Measurements from ENCODE around the gene HUNK. TPM values are rescaled to one million over a fixed set of nuclear protein-coding genes. Genes with fewer than 3 reads are reported as not detected.

HUNK gene
- total and polyA plus RNA-seq, 5 experiments from 2014 or later, result 0.05 to 0.74 (median 0.23) TPM; not detected in 2

- DNase-seq, result peak in 8 of 10 donors; percentile 7 to 78 (median 53)
- Mint-ChIP-seq H3K4me3 (peak overlapping the region in 8 of 10 donors; percentile 4 to 79 (median 40)), H3K27ac (peak overlapping the region; percentile 35 to 93 (median 83)), H3K27me3 (peaks cover 0 to 3% (median 1%) of the 10 kb centered on the region in 5 donors), H3K36me3 (peaks cover 0 to 4% (median 0%) of the 10 kb centered on the region in 3 donors), H3K4me1 (peaks cover 17 to 42% (median 28%) of the 10 kb centered on the region in 4 donors), H3K9me3 (peaks cover 0 to 9% (median 2%) of the 10 kb centered on the region in 9 donors)
- POLR2A ChIA-PET, result interaction anchor here (1.1 to 2.3 kb wide), 2 partner anchors 17 to 83 kb away, joined by 4 to 14 read pairs; no protein-coding TSS in a partner anchor
- peak; percentile 94 to 96 for ATAC-seq
These were observed 84.8 kb downstream of the HUNK start for GRCh38 chr21:31957631-31958030.

DNA sequence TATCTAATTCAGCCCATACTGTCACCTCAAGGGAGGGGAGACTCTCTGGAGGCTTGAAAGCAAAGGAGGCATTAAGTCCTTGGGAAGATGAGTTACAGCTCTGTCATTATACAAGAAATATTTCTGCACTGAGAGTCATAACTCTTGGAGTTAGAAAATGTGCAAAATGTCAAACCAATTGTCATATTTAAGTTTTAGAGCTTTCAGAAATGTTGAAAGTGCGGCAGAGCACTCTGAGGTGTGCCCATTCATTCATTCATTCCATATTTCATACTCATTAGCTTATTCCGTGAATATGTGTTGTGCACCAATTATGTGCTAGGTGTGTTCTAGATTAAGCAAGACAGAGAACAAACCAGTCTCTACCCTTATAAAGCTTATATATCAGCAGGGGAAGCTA is 87.1 kb downstream of the HUNK start:
- ATAC-seq, result no peak
- Mint-ChIP-seq H3K27ac (no peak overlapping the region), H3K27me3 (peaks cover 0 to 2% (median 0%) of the 10 kb centered on the region in 5 donors), H3K4me3 (no peak overlapping the region), H3K36me3 (peaks cover 0 to 4% (median 0%) of the 10 kb centered on the region in 3 donors), H3K9me3 (peaks cover 0 to 9% (median 2%) of the 10 kb centered on the region in 9 donors), H3K4me1 (peaks cover 16 to 42% (median 28%) of the 10 kb centered on the region in 4 donors)
- no peak for DNase-seq
- POLR2A ChIA-PET, result interaction anchor here (0.5 to 1.8 kb wide), 3 partner anchors 9 to 798 kb away, joined by 3 to 7 read pairs (median 4); no protein-coding TSS in a partner anchor

- POLR2A ChIA-PET, result interaction anchor here (0.9 kb wide), 1 partner anchor 57 kb away, joined by 3 read pairs; no protein-coding TSS in a partner anchor
- H3K4me1 Mint-ChIP-seq, result peaks cover 18 to 38% (median 25%) of the 10 kb centered on the region in 4 donors
- H3K9me3 Mint-ChIP-seq, result peaks cover 0 to 9% (median 2%) of the 10 kb centered on the region in 9 donors
- H3K27ac Mint-ChIP-seq, result no peak overlapping the region
- no peak for DNase-seq
- no peak overlapping the region for H3K4me3 Mint-ChIP-seq
- no peak for ATAC-seq
- peaks cover 0 to 2% (median under 1%) of the 10 kb centered on the region in 5 donors for H3K27me3 Mint-ChIP-seq
- H3K36me3 Mint-ChIP-seq, result peaks cover 0 to 6% (median 0%) of the 10 kb centered on the region in 3 donors
These were observed 88.2 kb downstream of the HUNK start for GRCh38 chr21:31961027-31961426.

DNA sequence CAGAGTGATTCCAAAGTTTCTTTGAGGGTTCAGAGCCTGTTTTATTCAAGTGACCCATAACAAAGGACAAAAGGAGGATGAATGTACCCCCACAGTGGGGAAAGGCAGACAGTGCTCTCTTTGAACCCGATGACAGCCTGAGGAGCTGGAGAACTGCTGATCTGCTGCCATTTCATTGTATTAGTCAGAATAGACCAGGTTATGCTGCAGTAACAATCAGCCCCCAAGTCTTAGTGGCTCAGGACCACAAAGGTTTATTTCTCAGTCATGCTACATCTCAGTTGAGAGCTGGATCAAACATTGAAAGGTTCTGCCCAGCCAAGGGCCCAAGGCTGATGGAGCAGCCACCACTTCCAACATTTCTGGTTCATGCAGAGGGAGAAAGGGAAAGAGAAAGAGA is 88.9 kb downstream of the HUNK start:
- H3K9me3 Mint-ChIP-seq, result peaks cover 0 to 6% (median 2%) of the 10 kb centered on the region in 9 donors

GRCh38 chr21:31964692-31965091 is 91.9 kb downstream of the HUNK start:
- Mint-ChIP-seq H3K27me3 (peaks cover 0 to 3% (median 1%) of the 10 kb centered on the region in 5 donors), H3K9me3 (peaks cover 0 to 8% (median 0%) of the 10 kb centered on the region in 9 donors), H3K27ac (no peak overlapping the region), H3K4me3 (no peak overlapping the region), H3K36me3 (peaks cover 0 to 6% (median 0%) of the 10 kb centered on the region in 3 donors), H3K4me1 (peaks cover 0 to 5% (median 2%) of the 10 kb centered on the region in 4 donors)
- POLR2A ChIA-PET, result interaction anchor here (2.1 kb wide), 1 partner anchor 10 kb away, joined by 8 read pairs; no protein-coding TSS in a partner anchor
- DNase-seq (no peak), ATAC-seq (no peak)

More for the DNA sequence above, 88.9 kb downstream of the HUNK start:
- H3K27me3 Mint-ChIP-seq, result peaks cover 0 to 3% (median 1%) of the 10 kb centered on the region in 5 donors
- no peak overlapping the region for H3K4me3 Mint-ChIP-seq
- peaks cover 0 to 6% (median 0%) of the 10 kb centered on the region in 3 donors for H3K36me3 Mint-ChIP-seq
- POLR2A ChIA-PET, result interaction anchor here (0.9 kb wide), 1 partner anchor 58 kb away, joined by 3 read pairs; no protein-coding TSS in a partner anchor
- H3K27ac Mint-ChIP-seq, result no peak overlapping the region
- DNase-seq (no peak), ATAC-seq (no peak)
- H3K4me1 Mint-ChIP-seq, result peaks cover 14 to 31% (median 20%) of the 10 kb centered on the region in 4 donors

GRCh38 chr21:31967334-31967733 is 94.5 kb downstream of the HUNK start:
- Mint-ChIP-seq H3K27me3 (peaks cover 0 to 3% (median 0%) of the 10 kb centered on the region in 5 donors), H3K4me1 (peaks cover 0 to 11% (median 6%) of the 10 kb centered on the region in 4 donors), H3K36me3 (peaks cover 0 to 2% (median 2%) of the 10 kb centered on the region in 3 donors), H3K9me3 (peaks cover 0 to 6% (median 2%) of the 10 kb centered on the region in 9 donors), H3K27ac (no peak overlapping the region), H3K4me3 (no peak overlapping the region)
- POLR2A ChIA-PET, result no interaction called here
- no peak for ATAC-seq
- no peak for DNase-seq

DNA sequence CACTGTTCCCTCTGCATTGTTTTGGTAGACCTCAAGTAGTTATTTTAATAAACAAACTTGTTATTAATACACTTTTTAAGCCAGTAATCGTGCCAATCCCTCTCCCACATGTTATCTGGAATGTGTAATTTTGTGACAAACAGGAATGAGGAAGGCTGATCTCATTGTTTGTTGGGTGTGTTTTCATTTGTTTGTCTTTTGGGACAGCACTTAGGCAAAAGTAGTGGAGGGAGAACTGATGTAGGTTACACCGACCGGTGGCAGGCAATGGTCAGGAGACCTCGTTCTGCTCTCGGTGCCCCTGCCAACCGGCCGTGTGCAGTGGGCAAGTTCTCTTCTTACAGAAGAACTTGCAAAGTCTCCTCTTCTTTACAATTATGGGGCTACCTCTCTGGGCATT is 99.8 kb downstream of the HUNK start:
- POLR2A ChIA-PET, result no interaction called here
- H3K4me3 Mint-ChIP-seq, result no peak overlapping the region
- H3K4me1 Mint-ChIP-seq, result peaks cover 20 to 41% (median 29%) of the 10 kb centered on the region in 4 donors
- peaks cover 0 to 27% (median 14%) of the 10 kb centered on the region in 9 donors for H3K9me3 Mint-ChIP-seq
- no peaks in the 10 kb centered on the region for H3K27me3 Mint-ChIP-seq
- H3K27ac Mint-ChIP-seq, result peak overlapping the region in 1 of 10 donors; percentile 37
- DNase-seq (no peak), ATAC-seq (no peak)
- peaks cover 0 to 7% (median 1%) of the 10 kb centered on the region in 3 donors for H3K36me3 Mint-ChIP-seq

DNA sequence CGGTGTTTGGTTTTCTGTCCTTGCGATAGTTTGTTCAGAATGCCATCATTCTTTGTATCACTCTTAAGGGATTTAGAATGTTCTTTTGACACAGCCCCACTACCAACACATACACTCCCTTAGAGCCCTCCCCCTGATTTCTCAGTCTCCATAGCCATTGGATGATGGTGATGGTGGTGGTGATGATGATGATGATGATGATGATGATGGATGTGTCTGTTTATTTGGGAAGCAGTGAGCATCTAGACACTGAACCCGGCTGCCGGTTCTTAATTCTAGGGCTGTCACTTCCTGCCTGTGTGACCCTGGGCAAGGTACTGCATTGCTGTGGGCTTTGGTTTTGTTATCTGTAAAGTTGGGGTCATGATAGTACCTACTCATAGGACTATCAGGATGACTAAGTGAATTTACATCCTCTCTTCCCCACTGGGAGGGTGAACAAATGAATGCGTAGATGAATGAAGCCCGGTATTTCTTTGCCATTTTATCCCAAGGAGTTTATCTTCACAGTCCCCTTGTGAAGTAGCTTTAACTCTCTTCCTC is 100.7 kb downstream of the HUNK start:
- H3K36me3 Mint-ChIP-seq, result peaks cover 0 to 7% (median 1%) of the 10 kb centered on the region in 3 donors

GRCh38 chr21:31974454-31974985 is 101.7 kb downstream of the HUNK start:
- DNase-seq, result peak; percentile 28 to 85 (median 56)
- peaks cover 20 to 43% (median 28%) of the 10 kb centered on the region in 4 donors for H3K4me1 Mint-ChIP-seq
- ATAC-seq, result peak; percentile 99
- POLR2A ChIA-PET, result interaction anchor here (0.7 to 2.2 kb wide), 15 partner anchors 10 to 1973 kb away, joined by 3 to 14 read pairs (median 4); partner anchors contain the start of gene HUNK
- peaks cover 0 to 7% (median 1%) of the 10 kb centered on the region in 3 donors for H3K36me3 Mint-ChIP-seq
- H3K4me3 Mint-ChIP-seq, result peak overlapping the region; percentile 50 to 76 (median 66)
- H3K9me3 Mint-ChIP-seq, result peaks cover 0 to 27% (median 14%) of the 10 kb centered on the region in 9 donors
- H3K27ac Mint-ChIP-seq, result peak overlapping the region; percentile 52 to 90 (median 86)
- no peaks in the 10 kb centered on the region for H3K27me3 Mint-ChIP-seq

More for the DNA sequence above, 100.7 kb downstream of the HUNK start:
- no peaks in the 10 kb centered on the region for H3K27me3 Mint-ChIP-seq
- ATAC-seq, result no peak
- DNase-seq, result no peak
- peak overlapping the region in 5 of 10 donors; percentile 53 to 87 (median 74) for H3K27ac Mint-ChIP-seq
- POLR2A ChIA-PET, result no interaction called here
- peaks cover 0 to 27% (median 14%) of the 10 kb centered on the region in 9 donors for H3K9me3 Mint-ChIP-seq
- peak overlapping the region in 2 of 10 donors; percentile 1 to 60 for H3K4me3 Mint-ChIP-seq
- peaks cover 20 to 43% (median 29%) of the 10 kb centered on the region in 4 donors for H3K4me1 Mint-ChIP-seq

DNA sequence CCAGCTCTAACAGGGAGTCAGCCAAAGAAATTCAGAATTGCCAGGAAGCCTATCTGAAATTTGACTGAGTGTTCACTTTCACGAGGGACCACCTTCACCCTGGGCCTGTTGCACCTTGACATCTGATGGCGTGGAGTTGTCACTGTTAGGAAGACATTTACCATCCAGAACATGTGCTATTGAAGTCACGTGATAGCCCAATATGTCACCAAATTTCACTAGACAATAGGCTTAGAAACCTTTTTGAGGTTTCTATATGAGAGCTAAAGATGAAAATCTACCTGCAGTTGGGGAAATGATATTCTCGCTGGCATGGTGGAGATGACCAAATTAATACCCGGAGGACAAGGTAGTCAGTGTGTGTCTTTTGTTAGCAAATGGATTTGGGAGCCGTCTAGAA is 102.7 kb downstream of the HUNK start:
- H3K4me1 Mint-ChIP-seq, result peaks cover 18 to 37% (median 25%) of the 10 kb centered on the region in 4 donors
- no peak for ATAC-seq
- DNase-seq, result no peak
- peak overlapping the region in 6 of 10 donors; percentile 2 to 82 (median 50) for H3K27ac Mint-ChIP-seq
- peak overlapping the region in 1 of 10 donors; percentile 1 for H3K4me3 Mint-ChIP-seq
- no peaks in the 10 kb centered on the region for H3K27me3 Mint-ChIP-seq
- H3K9me3 Mint-ChIP-seq, result peaks cover 0 to 27% (median 14%) of the 10 kb centered on the region in 9 donors
- POLR2A ChIA-PET, result interaction anchor here (0.9 to 2.2 kb wide), 2 partner anchors 24 to 36 kb away, joined by 3 to 7 read pairs; no protein-coding TSS in a partner anchor
- peaks cover 0 to 7% (median 1%) of the 10 kb centered on the region in 3 donors for H3K36me3 Mint-ChIP-seq

DNA sequence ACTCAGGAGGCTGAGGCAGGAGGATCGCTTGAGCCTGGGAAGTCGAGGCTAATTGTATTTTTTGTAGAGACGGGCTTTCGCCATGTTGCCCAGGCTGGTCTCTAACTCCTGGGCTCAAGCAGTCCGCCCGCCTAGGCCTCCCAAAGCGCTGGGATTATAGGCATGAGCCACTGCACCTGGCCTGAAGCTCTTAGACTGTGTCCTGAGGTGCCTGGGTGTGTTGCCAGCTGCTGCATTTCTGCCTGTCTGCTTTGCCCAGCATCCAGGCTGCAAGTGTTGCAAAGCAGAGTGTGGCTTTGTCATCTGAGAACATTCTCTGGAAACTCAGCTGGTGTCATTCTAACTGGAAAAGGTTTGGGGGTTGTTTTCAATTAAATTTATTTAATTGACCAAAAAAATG is 105.0 kb downstream of the HUNK start:
- Mint-ChIP-seq H3K27me3 (peaks cover 0 to 4% (median 0%) of the 10 kb centered on the region in 5 donors), H3K27ac (no peak overlapping the region), H3K4me3 (no peak overlapping the region), H3K36me3 (peaks cover 0 to 4% (median under 1%) of the 10 kb centered on the region in 3 donors), H3K4me1 (peaks cover 17 to 43% (median 25%) of the 10 kb centered on the region in 4 donors), H3K9me3 (peaks cover 0 to 17% (median 9%) of the 10 kb centered on the region in 9 donors)
- DNase-seq (no peak), ATAC-seq (no peak)
- POLR2A ChIA-PET, result no interaction called here

DNA sequence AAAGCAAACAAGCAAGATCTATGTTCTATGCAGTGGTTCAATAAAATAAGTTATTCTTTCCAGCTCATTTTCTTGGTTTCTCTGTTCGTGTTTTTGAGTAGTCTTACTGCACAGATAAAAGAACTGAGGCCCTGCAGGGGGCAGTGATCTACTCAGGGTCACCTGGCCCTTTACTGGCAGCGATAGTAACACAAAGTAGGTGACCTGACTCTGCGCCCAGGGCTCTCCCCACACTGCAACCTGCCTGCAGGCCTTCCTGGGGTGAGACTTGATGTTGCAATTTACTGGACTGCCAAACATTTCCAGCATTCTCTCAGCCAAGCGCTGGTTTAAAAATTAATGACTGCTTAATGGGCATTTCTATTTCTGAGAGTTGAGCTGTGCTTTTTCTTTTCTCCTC is 110.3 kb downstream of the HUNK start:
- Mint-ChIP-seq H3K27me3 (peaks cover 0 to 10% (median 6%) of the 10 kb centered on the region in 5 donors), H3K4me3 (no peak overlapping the region), H3K4me1 (peaks cover 0 to 14% (median 5%) of the 10 kb centered on the region in 4 donors), H3K36me3 (peaks cover 0 to 4% (median 0%) of the 10 kb centered on the region in 3 donors), H3K27ac (peak overlapping the region in 1 of 10 donors; percentile 23), H3K9me3 (peaks cover 0 to 7% (median 0%) of the 10 kb centered on the region in 9 donors)
- DNase-seq, result no peak
- ATAC-seq, result no peak
- POLR2A ChIA-PET, result no interaction called here
